VCaP (cell line): ENCODE data around the gene MB.

ENCODE experiments used
- H3K27ac ChIP-seq: fragments of 450-650 bp; 2 replicates; pipeline ENCODE4 v1.5.1; 2017
- CTCF ChIP-seq: fragments of 450-650 bp; conservative IDR thresholded peaks from 2 replicates; pipeline ENCODE4 v1.5.1; 2017; ENCODE audit warnings: mild to moderate bottlenecking, moderate library complexity

Gene MB

GRCh38 chr22:35648066-35649025 is 31.2 kb upstream of the MB start, which contains the start of gene APOL6:
TSS of gene APOL6 (plus strand) at chr22:35648446. CDS start at chr22:35656426, 7,980 bp downstream.
- peak within 1 kb of the TSS; percentile 76 for H3K27ac ChIP-seq
- TF ChIP-seq CTCF = no peak

DNA sequence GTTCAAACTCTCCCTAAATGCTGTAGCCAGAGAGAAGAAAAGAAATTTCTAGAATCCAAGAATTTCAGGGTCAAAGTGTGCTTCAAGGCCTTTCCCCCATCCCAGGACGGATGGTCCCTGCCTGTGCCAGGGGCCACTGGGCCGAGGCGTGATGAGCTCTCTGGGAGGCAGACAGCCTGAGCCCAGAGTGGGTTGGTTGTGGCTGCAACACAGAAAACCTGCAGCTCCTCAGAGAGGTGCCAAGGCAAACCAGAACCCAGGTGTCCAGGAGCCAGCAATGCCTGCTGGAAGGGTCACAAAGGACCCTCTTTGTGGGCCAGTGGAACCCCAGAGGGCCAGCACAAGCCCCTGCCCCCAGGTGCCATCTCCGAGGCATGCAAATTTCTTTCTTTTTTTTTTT is 28.5 kb upstream of the MB start:
- H3K27ac ChIP-seq = no peak overlapping the region
- TF ChIP-seq CTCF = no peak

- no peak for TF ChIP-seq CTCF
- H3K27ac ChIP-seq = no peak overlapping the region
These were observed 26.9 kb upstream of the MB start for GRCh38 chr22:35643991-35644390.

DNA sequence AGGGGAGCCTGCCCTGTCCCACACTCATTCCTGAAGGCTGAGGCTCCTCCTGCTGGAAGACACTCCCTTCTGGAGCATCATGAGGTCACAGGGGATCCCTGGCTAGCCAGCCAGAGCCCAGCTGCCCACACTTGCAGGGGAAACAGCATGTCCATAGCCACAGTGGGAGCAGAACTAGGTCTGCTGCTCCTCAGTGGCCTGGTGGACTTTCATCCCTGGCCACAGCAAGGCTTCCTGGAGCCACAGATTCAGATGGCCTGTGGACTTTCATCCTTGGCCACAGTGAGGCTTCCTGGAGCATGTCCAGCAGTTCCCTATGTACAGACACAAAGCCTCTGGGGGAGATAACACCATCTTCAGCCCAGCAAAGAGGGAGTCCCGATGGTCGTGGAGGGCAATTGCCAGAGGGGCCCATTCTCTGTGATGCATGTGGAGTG is 25.2 kb upstream of the MB start:
- no peak for TF ChIP-seq CTCF
- H3K27ac ChIP-seq = no peak overlapping the region

GRCh38 chr22:35641494-35642120 is 24.5 kb upstream of the MB start:
- no peak overlapping the region for H3K27ac ChIP-seq
- no peak for TF ChIP-seq CTCF

DNA sequence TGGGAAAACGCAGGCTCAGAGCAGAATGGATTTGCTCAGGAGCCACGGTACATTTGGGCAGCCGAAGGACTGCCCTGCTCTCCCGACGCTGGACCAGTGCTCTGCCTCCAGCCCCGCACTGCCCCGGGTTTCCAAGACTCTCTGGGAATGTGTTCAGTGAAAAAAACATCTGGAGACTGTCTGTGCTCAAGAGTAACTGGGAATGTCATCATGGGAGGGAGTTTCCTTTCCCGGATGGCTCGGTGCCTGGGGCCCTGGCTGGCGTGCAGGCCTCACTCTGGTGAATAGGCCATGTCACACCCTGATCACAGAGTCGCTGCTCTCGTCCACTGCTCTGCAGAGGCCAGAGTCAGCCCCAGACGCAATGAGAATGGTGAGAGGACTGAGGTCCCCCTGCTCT is 21.3 kb upstream of the MB start:
- no peak overlapping the region for H3K27ac ChIP-seq
- TF ChIP-seq CTCF = no peak

DNA sequence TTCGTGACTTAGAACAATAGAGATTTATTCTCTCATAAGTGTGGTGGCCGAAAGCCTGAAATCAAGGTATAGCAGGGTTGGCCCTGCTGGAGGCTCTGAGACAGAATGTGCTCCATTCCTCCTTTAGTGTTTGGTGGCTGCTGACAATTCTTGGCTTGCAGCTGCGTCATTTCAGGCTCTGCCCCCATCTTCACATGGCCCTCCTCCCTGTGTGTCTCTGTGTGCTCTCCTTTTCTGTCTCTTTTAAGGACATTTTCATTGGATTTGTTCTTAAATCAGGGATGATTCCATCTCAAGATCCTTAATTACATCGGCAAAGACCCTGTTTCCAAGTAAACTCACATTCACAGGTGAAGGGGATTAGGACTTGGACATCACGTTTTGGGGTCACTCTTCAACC is 20.9 kb upstream of the MB start:
- TF ChIP-seq CTCF = no peak
- no peak overlapping the region for H3K27ac ChIP-seq
